H1 (cell line): ENCODE results near the gene SYT2. TPM values are rescaled to one million over a fixed set of nuclear protein-coding genes. Genes with fewer than 3 reads are reported as not detected.

Experiments
- CTCF ChIA-PET: fragments of 300-600 bp; sonication (Branson Sonifier 250); formaldehyde crosslinking; loops from one replicate; lab custom pipeline; 2021; ENCODE audit not compliant: partially characterized antibody; lab: Charles Lee
- POLR2A ChIA-PET: fragments of 300-600 bp; sonication (Branson Sonifier 250); formaldehyde crosslinking; loops from one replicate; lab custom pipeline; 2021; ENCODE audit warnings: inconsistent platforms; ENCODE audit not compliant: partially characterized antibody; lab: Charles Lee
- DNase-seq, 2 experiments: peaks; one replicate each; pipeline versions ENCODE4 v3.0.0 to v3.0.0-alpha.2; 2010 to 2022; ENCODE audit warnings: low spot score in 2 of 2, low read depth in 1 of 2, mixed read lengths in 1 of 2
- FAIRE-seq: peaks from 2 replicates; lab custom pipeline; 2011; peaks lifted over from hg19 to GRCh38; lab: Jason Lieb, UNC
- H2AFZ ChIP-seq: 2 replicates; pipeline ENCODE4 v1.8.1; 2012; ENCODE audit warnings: low read length, inconsistent platforms
- H2AK5ac ChIP-seq: 2 replicates; pipeline ENCODE4 v1.6.1; 2013; ENCODE audit warnings: low read depth, low read length
- H2BK120ac ChIP-seq: replicated peaks from 2 replicates; pipeline ENCODE3; 2013; ENCODE audit warnings: low read depth, low read length, inconsistent platforms
- H2BK12ac ChIP-seq: 2 replicates; pipeline ENCODE4 v1.6.1; 2013; ENCODE audit warnings: low read depth, low read length
- H2BK15ac ChIP-seq: 2 replicates; pipeline ENCODE4 v1.6.1; 2013; ENCODE audit warnings: low read length
- H2BK20ac ChIP-seq: 2 replicates; pipeline ENCODE4 v1.6.1; 2013; ENCODE audit warnings: low read length
- H2BK5ac ChIP-seq: 2 replicates; pipeline ENCODE4 v1.6.1; 2013; ENCODE audit warnings: low read depth, low read length
- H3K14ac ChIP-seq: 2 replicates; pipeline ENCODE4 v1.6.1; 2013; ENCODE audit warnings: inconsistent platforms; ENCODE audit not compliant: insufficient read length
- H3K18ac ChIP-seq: 2 replicates; pipeline ENCODE4 v1.6.1; 2013; ENCODE audit warnings: low read length; ENCODE audit errors: extremely low read depth
- H3K23ac ChIP-seq: 2 replicates; pipeline ENCODE4 v1.6.1; 2013; ENCODE audit warnings: inconsistent platforms; ENCODE audit not compliant: insufficient read length
- H3K23me2 ChIP-seq: 2 replicates; pipeline ENCODE4 v1.6.1; 2013; ENCODE audit warnings: low read depth, low read length
- H3K27ac ChIP-seq: 2 replicates; pipeline ENCODE4 v1.6.1; 2011; ENCODE audit warnings: low read depth, low read length, inconsistent platforms
- H3K27me3 ChIP-seq, 4 experiments: replicated peaks in 1 of 4; 1 replicate in 1 of 4; 2 replicates in 3 of 4; pipeline versions ENCODE4 v1.6.1 to v1.8.1; 2011 to 2013; ENCODE audit warnings: low read length in 3 of 4, mild to moderate bottlenecking in 3 of 4, inconsistent platforms in 2 of 4, mixed read lengths in 2 of 4, moderate library complexity in 1 of 4; ENCODE audit not compliant: control insufficient read depth in 3 of 4, insufficient read depth in 3 of 4; ENCODE audit errors: extremely low read depth in 1 of 4
- H3K36me3 ChIP-seq, 4 experiments: 2 replicates each; pipeline versions ENCODE4 v1.6.1 to v1.8.1; 2011 to 2013; ENCODE audit warnings: mild to moderate bottlenecking in 4 of 4, low read length in 3 of 4, moderate library complexity in 2 of 4, control low read depth in 1 of 4, inconsistent platforms in 1 of 4; ENCODE audit not compliant: insufficient read depth in 4 of 4, control insufficient read depth in 2 of 4
- H3K4ac ChIP-seq: replicated peaks from 2 replicates; pipeline ENCODE3; 2013; ENCODE audit warnings: low read length, low read depth, mixed read lengths, inconsistent platforms; ENCODE audit not compliant: insufficient read length
- H3K4me1 ChIP-seq, 4 experiments: replicated peaks in 1 of 4; 1 replicate in 1 of 4; 2 replicates in 3 of 4; pipeline versions ENCODE4 v1.6.1 to v1.8.1; 2011 to 2013; ENCODE audit warnings: low read length in 3 of 4, inconsistent platforms in 2 of 4, mixed read lengths in 1 of 4; ENCODE audit not compliant: insufficient read depth in 4 of 4, control insufficient read depth in 3 of 4
- H3K4me2 ChIP-seq, 2 experiments: 2 replicates each; pipeline versions ENCODE4 v1.6.1 to v1.8.1; 2011 to 2013; ENCODE audit warnings: low read depth in 2 of 2, low read length in 2 of 2, control low read depth in 1 of 2, inconsistent platforms in 1 of 2, mild to moderate bottlenecking in 1 of 2; ENCODE audit not compliant: insufficient read depth in 1 of 2
- H3K4me3 ChIP-seq, 4 experiments: fragments of 200-600, 300-600 bp in 1 of 4; sonication (generic), shearing (Covaris generic), sonication (Bioruptor Twin) in 1 of 4; 2 replicates each; pipeline versions ENCODE4 v1.5.1 to v1.8.1; 2011 to 2016; ENCODE audit warnings: low read length in 4 of 4, low read depth in 3 of 4, control low read depth in 2 of 4, inconsistent platforms in 2 of 4, mild to moderate bottlenecking in 2 of 4, mixed read lengths in 1 of 4, moderate library complexity in 1 of 4; ENCODE audit not compliant: insufficient read depth in 2 of 4; ENCODE audit errors: extremely low read depth in 1 of 4
- H3K56ac ChIP-seq: replicated peaks from 2 replicates; pipeline ENCODE3; 2013; ENCODE audit warnings: low read depth, mild to moderate bottlenecking, mixed read lengths, low read length, inconsistent platforms; ENCODE audit not compliant: insufficient read length
- H3K79me1 ChIP-seq: 2 replicates; pipeline ENCODE4 v1.6.1; 2013; ENCODE audit warnings: low read depth, low read length, control low read depth
- H3K79me2 ChIP-seq, 2 experiments: 2 replicates each; pipeline versions ENCODE4 v1.6.1 to v1.8.1; 2012 to 2013; ENCODE audit warnings: low read length in 2 of 2, mild to moderate bottlenecking in 2 of 2, inconsistent platforms in 1 of 2; ENCODE audit not compliant: insufficient read depth in 2 of 2, control insufficient read depth in 1 of 2
- H3K9ac ChIP-seq, 4 experiments: replicated peaks in 1 of 4; 1 replicate in 1 of 4; 2 replicates in 3 of 4; pipeline versions ENCODE4 v1.6.1 to v1.8.1; 2011 to 2013; ENCODE audit warnings: low read depth in 3 of 4, low read length in 3 of 4, control low read depth in 2 of 4, mild to moderate bottlenecking in 2 of 4, moderate library complexity in 2 of 4, inconsistent platforms in 1 of 4; ENCODE audit errors: extremely low read depth in 1 of 4
- H3K9me3 ChIP-seq, 2 experiments: 2 replicates each; pipeline versions ENCODE4 v1.6.1 to v1.8.1; 2012 to 2013; ENCODE audit warnings: mild to moderate bottlenecking in 2 of 2, moderate library complexity in 2 of 2, control low read depth in 1 of 2, inconsistent platforms in 1 of 2, low read depth in 1 of 2, low read length in 1 of 2, mixed read lengths in 1 of 2; ENCODE audit not compliant: insufficient read depth in 2 of 2
- H4K20me1 ChIP-seq, 2 experiments: replicated peaks in 1 of 2; 2 replicates each; pipeline versions ENCODE3 to v1.8.1; 2011 to 2013; ENCODE audit warnings: inconsistent platforms in 2 of 2, low read length in 2 of 2, mild to moderate bottlenecking in 1 of 2; ENCODE audit not compliant: insufficient read depth in 2 of 2, control insufficient read depth in 1 of 2
- H4K5ac ChIP-seq: 2 replicates; pipeline ENCODE4 v1.6.1; 2013; ENCODE audit warnings: low read length, low read depth, mixed read lengths, inconsistent platforms; ENCODE audit not compliant: insufficient read length
- H4K8ac ChIP-seq: 2 replicates; pipeline ENCODE4 v1.8.0; 2013; ENCODE audit warnings: mild to moderate bottlenecking, moderate library complexity, low read length, inconsistent platforms; ENCODE audit not compliant: insufficient read depth; ENCODE audit errors: extremely low read depth
- H4K91ac ChIP-seq: replicated peaks from 2 replicates; pipeline ENCODE3; 2013; ENCODE audit warnings: low read length, mixed read lengths, inconsistent platforms; ENCODE audit not compliant: insufficient read length
- CREB1 ChIP-seq: IDR thresholded peaks from 2 replicates; pipeline ENCODE4 v1.6.1; 2012; ENCODE audit warnings: inconsistent platforms
- EGR1 ChIP-seq: IDR thresholded peaks from 2 replicates; pipeline ENCODE4 v1.6.1; 2011; ENCODE audit warnings: low read depth, low read length, borderline replicate concordance
- RBBP5 ChIP-seq: IDR thresholded peaks from 2 replicates; pipeline ENCODE4 v1.7.1; 2012; ENCODE audit warnings: low read depth, mild to moderate bottlenecking, inconsistent platforms, low read length, moderate library complexity, borderline replicate concordance
- WGBS, 2 experiments: shearing (Covaris generic) in 1 of 2; methylation state at CpG; one replicate each; pipeline versions ENCODE4 v1.1.6 to v1.1.7; 2013 to 2015; ENCODE audit warnings: low lambda C conversion rate in 2 of 2, mixed read lengths in 2 of 2, inconsistent platforms in 1 of 2, low coverage in 1 of 2, missing lambda C conversion rate in 1 of 2; ENCODE audit not compliant: insufficient replicate concordance in 2 of 2, insufficient coverage in 1 of 2, insufficient read length in 1 of 2; ENCODE audit errors: extremely low coverage in 1 of 2, missing lambda C conversion rate in 1 of 2; 5-methylcytosine and 5-hydroxymethylcytosine counted together
- polyA plus RNA-seq, 7 experiments: library from polyadenylated mRNA; depleted of rRNA in 3 of 7; stranded (reverse) in 5 of 7; unstranded in 2 of 7; fragments of >200 nt in 5 of 7; fragments of 200-250 nt in 2 of 7; gene quantifications; 1 replicate in 5 of 7; 2 replicates in 1 of 7; 4 replicates in 1 of 7; pipeline versions ENCODE4 v1.2.1 to v1.2.3, GENCODE V29; 2011 to 2013; ENCODE audit warnings: missing spikeins in 2 of 7, mixed read lengths in 2 of 7
- total RNA-seq: library from RNA; stranded (reverse); fragmentation: NEBNext Ultra II Directional; extraction: Animal tissue kit (Norgen Biotek cat#: 25700); gene quantifications from 2 replicates; pipeline ENCODE4 v1.2.1, GENCODE V29; 2021
- TF ChIP-seq, protein P1 (sequence below): IDR thresholded peaks from 2 replicates; pipeline ENCODE4 v1.6.1; 2011; ENCODE audit warnings: low read length, improper control_type of control experiment

The SYT2 gene
- total and polyA plus RNA-seq, 2 of the 8 experiments (the other 6 are each of a cell fraction or from before 2014, with no cell fraction given), result 2.8 to 11.0 TPM

DNA sequence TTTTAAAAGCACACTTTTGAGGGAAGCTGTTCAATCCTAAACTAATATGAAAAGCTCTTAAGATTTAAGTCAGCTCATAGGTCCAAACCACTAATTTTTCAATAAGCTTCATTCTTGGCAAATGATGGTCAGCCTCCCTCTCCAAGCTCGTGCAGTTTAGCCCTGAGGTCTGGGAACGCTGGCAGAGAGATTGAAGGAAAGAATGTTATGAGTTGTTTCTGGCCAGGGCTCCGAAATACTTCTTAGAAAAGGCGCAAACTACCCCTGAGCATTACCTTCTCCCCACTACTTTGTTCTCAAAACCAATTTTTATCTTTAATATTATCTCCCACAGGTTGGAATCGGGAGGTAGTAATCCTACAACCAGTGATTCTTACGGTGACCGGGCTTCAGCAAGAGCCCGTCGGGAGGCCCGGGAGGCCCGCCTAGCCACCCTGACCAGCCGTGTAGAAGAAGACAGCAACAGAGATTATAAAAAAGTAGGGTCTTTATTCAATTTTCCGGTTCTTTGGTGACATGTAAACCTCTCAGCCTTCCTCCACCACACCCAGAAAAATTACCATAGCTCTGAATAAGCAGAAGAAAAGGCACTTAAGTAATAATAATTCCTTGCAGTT is 147.7 kb downstream of the SYT2 start:
- Histone ChIP-seq H2BK20ac (no peak overlapping the region), H2AK5ac (no peak overlapping the region), H3K18ac (no peak overlapping the region), H4K8ac (no peak overlapping the region), H3K4me2 (no peak overlapping the region), H3K79me2 (no peaks in the 10 kb centered on the region), H3K23me2 (no peaks in the 10 kb centered on the region), H3K79me1 (no peaks in the 10 kb centered on the region), H3K9me3 (no peaks in the 10 kb centered on the region), H3K36me3 (no peaks in the 10 kb centered on the region), H4K5ac (no peak overlapping the region), H3K23ac (no peak overlapping the region), H2BK15ac (no peak overlapping the region), H3K4me1 (peaks cover 9 to 24% (median 10%) of the 10 kb centered on the region in 4 experiments; a peak in 6 of 7 replicates), H3K14ac (no peak overlapping the region), H3K4me3 (no peak overlapping the region), H3K27me3 (no peaks in the 10 kb centered on the region), H2BK12ac (no peak overlapping the region; the same call in 1 of the 2 replicates), H3K9ac (no peak overlapping the region), H2AFZ (no peak overlapping the region), H2BK120ac (no peak overlapping the region), H3K56ac (no peak overlapping the region), H3K4ac (no peak overlapping the region), H2BK5ac (no peak overlapping the region), H4K20me1 (no peaks in the 10 kb centered on the region), H4K91ac (no peak overlapping the region), H3K27ac (no peak overlapping the region)
- DNase-seq (no peak), FAIRE-seq (no peak)
- POLR2A ChIA-PET, result interaction anchor here (0.8 kb wide), 1 partner anchor 11 kb away, joined by 3 read pairs; no protein-coding TSS in a partner anchor
- WGBS, 2 experiments, result 87% methylated on average over 13 of the region's 13 CpGs; no CpG with 5 or more reads in 1 of the 2 experiments
- CTCF ChIA-PET, result interaction anchor here (0.7 to 4.5 kb wide), 27 partner anchors 8 to 377 kb away, joined by 3 to 55 read pairs (median 4); no protein-coding TSS in a partner anchor
- no peak for TF ChIP-seq CREB1
- TF ChIP-seq EGR1, result no peak
- TF ChIP-seq, protein P1, sequence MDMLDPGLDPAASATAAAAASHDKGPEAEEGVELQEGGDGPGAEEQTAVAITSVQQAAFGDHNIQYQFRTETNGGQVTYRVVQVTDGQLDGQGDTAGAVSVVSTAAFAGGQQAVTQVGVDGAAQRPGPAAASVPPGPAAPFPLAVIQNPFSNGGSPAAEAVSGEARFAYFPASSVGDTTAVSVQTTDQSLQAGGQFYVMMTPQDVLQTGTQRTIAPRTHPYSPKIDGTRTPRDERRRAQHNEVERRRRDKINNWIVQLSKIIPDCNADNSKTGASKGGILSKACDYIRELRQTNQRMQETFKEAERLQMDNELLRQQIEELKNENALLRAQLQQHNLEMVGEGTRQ, result no peak
- no peak for TF ChIP-seq RBBP5
